ENCODE measurements around the gene TNIP2.
"Not testable (repeated sequence)": the region's sequence is repeated elsewhere in the genome, so short reads cannot be mapped to it uniquely, and the experiment has no call there.

Gene TNIP2

GRCh38 chr4:2744576-2745270 is 11.4 kb downstream of the TNIP2 start:
- DNase-seq (ENCODE audit: low read depth) = no peak

- DNase-seq (ENCODE audit: low read depth) = no peak
These were observed 12.4 kb downstream of the TNIP2 start for GRCh38 chr4:2743518-2744445.

GRCh38 chr4:2742823-2743517 is 13.2 kb downstream of the TNIP2 start:
- DNase-seq (ENCODE audit: low read depth) = no peak

- no peak for DNase-seq (ENCODE audit: low read depth)
These were observed 13.9 kb downstream of the TNIP2 start for GRCh38 chr4:2742081-2742822.

GRCh38 chr4:2741626-2742025 is 14.5 kb downstream of the TNIP2 start:
- DNase-seq (ENCODE audit: low read depth) = no peak

- DNase-seq (ENCODE audit: low read depth) = not testable (repeated sequence)
These were observed 17.8 kb downstream of the TNIP2 start for GRCh38 chr4:2738296-2738695.

- DNase-seq (ENCODE audit: low read depth) = no peak
These were observed 20.3 kb downstream of the TNIP2 start for GRCh38 chr4:2735869-2736268.

- no peak for DNase-seq (ENCODE audit: low read depth)
These were observed 21.5 kb downstream of the TNIP2 start for GRCh38 chr4:2734612-2735011.

- DNase-seq (ENCODE audit: low read depth) = no peak
These were observed 22.1 kb downstream of the TNIP2 start for GRCh38 chr4:2733844-2734574.

- no peak for DNase-seq (ENCODE audit: low read depth)
These were observed 22.9 kb downstream of the TNIP2 start for GRCh38 chr4:2733001-2733843.

- no peak for DNase-seq (ENCODE audit: low read depth)
These were observed 23.6 kb downstream of the TNIP2 start for GRCh38 chr4:2732526-2732925.

GRCh38 chr4:2731907-2732317 is 24.2 kb downstream of the TNIP2 start:
- DNase-seq (ENCODE audit: low read depth) = no peak

- DNase-seq (ENCODE audit: low read depth) = no peak
These were observed 26.6 kb downstream of the TNIP2 start for GRCh38 chr4:2729533-2729875.

- DNase-seq (ENCODE audit: low read depth) = no peak
These were observed 27.2 kb downstream of the TNIP2 start for GRCh38 chr4:2728806-2729532.

GRCh38 chr4:2728221-2728620 is 27.9 kb downstream of the TNIP2 start:
- DNase-seq (ENCODE audit: low read depth) = no peak

- not testable (repeated sequence) for DNase-seq (ENCODE audit: low read depth)
These were observed 29.3 kb downstream of the TNIP2 start for GRCh38 chr4:2726881-2727280.

- no peak for DNase-seq (ENCODE audit: low read depth)
These were observed 30.8 kb downstream of the TNIP2 start for GRCh38 chr4:2725380-2725779.

GRCh38 chr4:2723751-2724150 is 32.4 kb downstream of the TNIP2 start:
- DNase-seq (ENCODE audit: low read depth) = no peak

- DNase-seq (ENCODE audit: low read depth) = no peak
These were observed 34.1 kb downstream of the TNIP2 start for GRCh38 chr4:2722033-2722432.

GRCh38 chr4:2721586-2721985 is 34.5 kb downstream of the TNIP2 start:
- DNase-seq (ENCODE audit: low read depth) = no peak

Measured in activated T-cell treated with anti-CD3 and anti-CD28 coated beads for 1 hour (primary cell).